Calu3 (cell line): ENCODE results near the gene RAPGEF1. TPM values are rescaled to one million over a fixed set of nuclear protein-coding genes. Genes with fewer than 3 reads are reported as not detected.
"Not testable (repeated sequence)": the region's sequence is repeated elsewhere in the genome, so short reads cannot be mapped to it uniquely, and the experiment has no call there.

ENCODE experiments used
- BruUV-seq: library from RNA; stranded (reverse); fragments of 400-500 nt; replicated peaks from 2 replicates; lab custom pipeline; 2021; lab: Mats Ljungman, UMichigan
- CTCF ChIA-PET: fragments of 300-600 bp; sonication (Branson Sonifier 250); formaldehyde crosslinking; loops from one replicate; lab custom pipeline; 2022; ENCODE audit warnings: antibody characterized with exemption; lab: Charles Lee
- DNase-seq: peaks from one replicate; pipeline ENCODE4 v3.0.0; 2022
- H3K27ac Mint-ChIP-seq: one replicate; pipeline ENCODE4 v1.8.0; 2022; ENCODE audit warnings: mixed read lengths; ENCODE audit not compliant: unreplicated experiment
- H3K27me3 Mint-ChIP-seq: one replicate; pipeline ENCODE4 v1.8.0; 2022; ENCODE audit warnings: mixed read lengths; ENCODE audit not compliant: unreplicated experiment
- H3K36me3 Mint-ChIP-seq: one replicate; pipeline ENCODE4 v1.8.0; 2022; ENCODE audit warnings: mild to moderate bottlenecking, moderate library complexity, mixed read lengths; ENCODE audit not compliant: insufficient read depth, unreplicated experiment
- H3K4me1 Mint-ChIP-seq: one replicate; pipeline ENCODE4 v1.8.0; 2022; ENCODE audit warnings: mild to moderate bottlenecking, low read depth, mixed read lengths; ENCODE audit not compliant: unreplicated experiment
- H3K4me3 Mint-ChIP-seq: one replicate; pipeline ENCODE4 v1.8.0; 2022; ENCODE audit warnings: mild to moderate bottlenecking, low read depth, moderate library complexity, mixed read lengths; ENCODE audit not compliant: unreplicated experiment
- H3K9me3 Mint-ChIP-seq: one replicate; pipeline ENCODE4 v1.8.0; 2022; ENCODE audit warnings: low read depth, mixed read lengths; ENCODE audit not compliant: unreplicated experiment
- CTCF ChIP-seq: fragments of 200-600 bp; IDR thresholded peaks from one replicate; pipeline ENCODE4 v1.8.0; 2022; ENCODE audit warnings: antibody characterized with exemption; ENCODE audit not compliant: unreplicated experiment
- intact Hi-C: fragments of 100-400 bp; cut with micrococcal nuclease; formaldehyde crosslinking; loops from one replicate; pipeline ENCODE4 v1.10.0; 2022; ENCODE audit not compliant: unreplicated experiment
- total RNA-seq: library from RNA; stranded (reverse); gene quantifications from 2 replicates; pipeline ENCODE4 v1.2.3, GENCODE V29; 2022

The RAPGEF1 gene
- total RNA-seq, 1 experiment from 2014 or later, result 32.5 TPM

GRCh38 chr9:131657037-131657377 lies 82.9 kb downstream of the RAPGEF1 start:
- no peaks in the 10 kb centered on the region for H3K9me3 Mint-ChIP-seq
- H3K36me3 Mint-ChIP-seq, result peaks cover 5% of the 10 kb centered on the region
- intact Hi-C loops, result loop anchor here (10.0 kb wide), 1 partner anchor 78 kb away; no protein-coding TSS in a partner anchor
- H3K4me1 Mint-ChIP-seq, result peaks cover 41% of the 10 kb centered on the region
- no peak overlapping the region for H3K27ac Mint-ChIP-seq
- BruUV-seq, result no TSS peak
- CTCF ChIA-PET, result no interaction called here
- no peaks in the 10 kb centered on the region for H3K27me3 Mint-ChIP-seq
- no peak for DNase-seq
- no peak overlapping the region for H3K4me3 Mint-ChIP-seq
- TF ChIP-seq CTCF, result no peak

- H3K27me3 Mint-ChIP-seq, result no peaks in the 10 kb centered on the region
- TF ChIP-seq CTCF, result no peak
- no peak overlapping the region for H3K27ac Mint-ChIP-seq
- H3K4me1 Mint-ChIP-seq, result peaks cover 41% of the 10 kb centered on the region
- DNase-seq, result no peak
- no peak overlapping the region for H3K4me3 Mint-ChIP-seq
- BruUV-seq, result no TSS peak
- no peaks in the 10 kb centered on the region for H3K9me3 Mint-ChIP-seq
- intact Hi-C loops, result loop anchor here (10.0 kb wide), 1 partner anchor 78 kb away; no protein-coding TSS in a partner anchor
- peaks cover 5% of the 10 kb centered on the region for H3K36me3 Mint-ChIP-seq
- CTCF ChIA-PET, result no interaction called here
Observed at GRCh38 chr9:131656356-131657036, 83.4 kb downstream of the RAPGEF1 start.

- not testable (repeated sequence) for BruUV-seq, DNase-seq, H3K4me3 Mint-ChIP-seq, H3K9me3 Mint-ChIP-seq, H3K27ac Mint-ChIP-seq, H3K27me3 Mint-ChIP-seq, H3K36me3 Mint-ChIP-seq
- CTCF ChIA-PET, result interaction anchor here (0.7 kb wide), 1 partner anchor 76 kb away, joined by 3 read pairs; no protein-coding TSS in a partner anchor
- H3K4me1 Mint-ChIP-seq, result peaks cover 41% of the 10 kb centered on the region
- intact Hi-C loops, result loop anchor here (10.0 kb wide), 1 partner anchor 80 kb away; no protein-coding TSS in a partner anchor
Observed at GRCh38 chr9:131654369-131654768, 85.5 kb downstream of the RAPGEF1 start.

GRCh38 chr9:131651599-131651998 lies 88.3 kb downstream of the RAPGEF1 start:
- no peak overlapping the region for H3K27ac Mint-ChIP-seq
- intact Hi-C loops, result loop anchor here (10.0 kb wide), 1 partner anchor 83 kb away; no protein-coding TSS in a partner anchor
- CTCF ChIA-PET, result no interaction called here

More at GRCh38 chr9:131651599-131651998, 88.3 kb downstream of the RAPGEF1 start:
- Mint-ChIP-seq H3K4me1 (peaks cover 20% of the 10 kb centered on the region), H3K36me3 (no peaks in the 10 kb centered on the region), H3K4me3 (no peak overlapping the region), H3K9me3 (no peaks in the 10 kb centered on the region), H3K27me3 (no peaks in the 10 kb centered on the region)
- no peak for TF ChIP-seq CTCF
- BruUV-seq, result no TSS peak
- DNase-seq, result no peak
